HG02623 (cell line): ENCODE results near the gene IVD.

Source experiments
- ATAC-seq: cut with Tn5 transposase; IDR thresholded peaks from one replicate; pipeline ENCODE4 v1.9.1; 2021; ENCODE audit warnings: moderate library complexity; ENCODE audit not compliant: unreplicated experiment

The IVD gene

GRCh38 chr15:40372981-40373380 is 32.6 kb upstream of the IVD start:
- no peak for ATAC-seq

- no peak for ATAC-seq
These were observed 28.0 kb upstream of the IVD start for GRCh38 chr15:40377606-40378005.

GRCh38 chr15:40379374-40379773 is 26.2 kb upstream of the IVD start:
- no peak for ATAC-seq

DNA sequence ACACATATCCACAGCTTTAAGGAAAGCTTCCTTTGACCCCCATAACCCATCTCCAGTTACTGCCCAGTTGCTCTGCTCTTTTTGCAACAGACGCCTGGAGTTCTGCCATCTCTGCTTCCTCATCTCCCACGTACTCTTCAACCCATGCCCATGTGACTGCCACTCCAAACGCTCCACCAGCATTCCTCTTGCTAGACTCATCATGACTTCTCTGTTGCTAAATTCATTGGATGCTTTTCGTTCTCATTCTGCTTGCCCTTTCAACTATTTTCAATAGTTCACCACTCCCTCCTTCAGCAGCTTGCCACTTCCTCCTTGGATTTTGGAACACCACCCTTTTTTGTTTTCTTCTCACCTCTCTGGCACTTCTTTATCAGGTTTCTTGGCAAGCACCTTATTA is 25.7 kb upstream of the IVD start:
- ATAC-seq, result no peak

DNA sequence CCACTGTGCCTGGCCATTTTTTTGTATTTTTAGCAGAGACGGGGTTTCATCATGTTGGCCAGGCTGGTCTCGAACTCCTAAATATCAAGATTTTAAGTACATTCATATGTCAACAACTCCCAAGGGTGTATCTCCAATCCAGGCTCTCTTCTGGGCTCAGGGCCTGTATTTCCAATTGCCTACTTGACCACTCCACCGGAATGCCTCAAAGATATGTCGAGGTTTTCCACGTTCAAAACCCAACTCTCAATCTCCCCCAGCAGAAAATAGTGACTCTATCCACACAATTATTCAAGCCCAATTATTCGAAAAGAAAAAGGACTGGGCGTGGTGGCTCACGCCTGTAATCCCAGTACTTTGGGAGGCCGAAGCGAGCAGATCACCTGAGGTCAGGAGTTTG is 25.0 kb upstream of the IVD start:
- ATAC-seq, result no peak

DNA sequence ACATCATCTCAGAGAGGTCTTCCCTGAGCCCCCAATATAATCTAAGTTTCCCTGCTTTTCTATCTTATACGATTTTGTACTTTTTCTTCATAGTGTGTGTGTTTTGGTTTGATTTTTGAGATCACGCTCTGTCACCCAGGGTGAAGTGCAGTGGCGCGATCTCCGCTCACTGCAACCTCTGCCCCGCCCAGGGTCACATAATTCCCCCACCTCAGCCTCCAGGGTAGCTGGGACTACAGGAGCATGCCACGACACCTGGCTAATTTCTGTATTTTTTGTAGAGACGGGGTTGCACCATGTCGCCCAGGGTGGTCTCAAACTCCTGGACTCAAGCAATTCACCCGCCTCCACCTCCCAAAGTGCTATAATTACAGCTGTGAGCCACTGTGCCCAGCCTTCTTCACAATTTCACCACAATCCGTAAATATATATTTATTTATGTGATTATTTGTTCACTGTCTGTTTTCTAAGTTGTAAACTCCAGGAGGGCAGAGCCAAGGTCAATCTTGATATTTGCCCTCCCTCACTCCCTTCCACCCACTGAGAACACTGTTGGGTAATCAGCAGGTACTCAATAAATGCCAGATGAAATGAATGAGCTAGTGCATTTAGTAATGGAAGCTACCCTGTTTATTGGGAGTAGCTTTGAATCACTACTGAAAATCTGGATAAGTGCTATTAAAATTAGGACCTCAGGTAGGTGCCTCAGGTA is 23.6 kb upstream of the IVD start:
- ATAC-seq, result no peak

- peak; percentile 95 for ATAC-seq
These were observed 22.8 kb upstream of the IVD start, which contains the start of gene KNSTRN for GRCh38 chr15:40382580-40383456. KNSTRN (plus strand) TSS chr15:40382721; CDS start chr15:40382836, 115 bp downstream.

DNA sequence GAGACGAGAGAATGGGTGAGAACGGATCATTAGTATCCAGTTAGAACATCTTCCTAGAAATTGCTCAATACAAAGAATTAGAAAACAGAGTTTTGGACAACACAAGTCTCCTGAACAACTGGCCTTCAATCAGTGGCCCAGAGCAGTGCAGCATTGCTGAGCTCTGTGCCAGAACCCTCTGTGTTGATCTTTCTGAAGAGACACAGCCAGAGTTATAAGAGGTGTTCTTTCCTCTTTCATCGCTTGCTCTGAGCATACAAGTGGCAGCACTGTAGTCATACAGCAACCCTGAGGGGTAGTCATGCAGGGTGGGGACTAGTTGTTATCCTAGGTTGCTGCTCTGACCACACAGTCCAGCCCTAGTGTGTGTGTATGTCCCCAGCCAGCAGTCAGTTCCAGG is 19.1 kb upstream of the IVD start:
- ATAC-seq, result no peak

- no peak for ATAC-seq
These were observed 16.4 kb upstream of the IVD start for GRCh38 chr15:40388941-40389823.

DNA sequence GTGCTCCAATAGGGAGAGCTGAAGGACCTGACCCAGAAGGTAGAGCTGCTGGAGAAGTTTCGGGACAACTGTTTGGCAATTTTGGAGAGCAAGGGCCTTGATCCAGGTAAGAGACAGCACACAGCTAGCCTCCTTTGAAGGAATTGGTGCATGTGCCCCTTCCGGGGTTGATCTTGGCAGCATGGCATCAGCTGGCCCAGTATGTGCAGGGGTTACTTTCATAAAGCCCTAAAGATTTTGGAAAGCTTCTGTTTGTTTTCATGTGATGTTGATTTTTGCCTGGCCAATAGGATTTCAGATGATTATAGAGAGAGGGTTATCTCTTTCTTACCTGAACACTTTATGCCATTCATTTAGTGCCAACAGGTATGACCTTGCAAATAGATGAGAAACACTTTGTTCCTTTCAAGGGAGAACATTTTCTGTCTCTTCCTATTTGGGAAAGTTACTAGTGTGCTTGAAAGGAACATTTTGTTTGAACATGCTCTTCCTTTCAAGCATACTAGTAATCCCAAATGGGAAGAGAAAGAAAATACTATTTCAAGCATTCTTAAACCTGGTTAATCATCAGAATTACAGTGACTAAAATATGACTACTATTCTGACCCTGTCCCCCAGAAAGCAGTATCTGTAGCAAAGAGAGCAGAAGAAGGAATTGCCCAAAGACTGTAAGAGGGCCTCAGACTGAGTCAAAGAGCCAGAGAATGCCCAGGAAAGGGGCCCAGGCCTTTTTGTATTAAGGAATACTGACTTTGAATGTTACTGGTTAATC is 15.6 kb upstream of the IVD start:
- ATAC-seq, result no peak

- ATAC-seq, result no peak
These were observed 12.3 kb upstream of the IVD start for GRCh38 chr15:40392986-40393948.

- ATAC-seq, result no peak
These were observed 7.7 kb upstream of the IVD start for GRCh38 chr15:40397688-40398412.

DNA sequence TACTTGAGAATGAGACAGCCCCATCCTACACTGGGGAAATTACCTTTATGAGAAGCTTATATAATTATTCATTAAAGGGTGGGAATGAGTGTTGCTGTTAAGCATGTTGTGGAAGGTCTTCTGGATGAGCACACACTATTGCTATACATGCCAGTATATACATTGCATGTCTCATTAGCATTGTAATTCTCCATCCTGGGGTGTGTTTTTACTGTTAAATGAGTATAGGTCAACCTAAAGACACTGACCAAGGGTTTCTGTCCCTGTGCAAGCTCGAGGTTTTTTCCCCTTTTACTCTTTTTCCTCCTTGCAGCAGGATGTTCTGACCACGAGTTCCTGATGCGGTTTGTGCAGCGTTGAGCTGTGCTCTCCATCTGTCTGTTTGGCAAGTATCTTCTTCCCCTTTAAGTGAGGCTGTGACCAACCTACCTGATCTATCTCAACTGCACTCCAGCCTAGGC is 7.2 kb upstream of the IVD start:
- no peak for ATAC-seq

- ATAC-seq, result no peak
These were observed 6.2 kb upstream of the IVD start for GRCh38 chr15:40399370-40399769.

DNA sequence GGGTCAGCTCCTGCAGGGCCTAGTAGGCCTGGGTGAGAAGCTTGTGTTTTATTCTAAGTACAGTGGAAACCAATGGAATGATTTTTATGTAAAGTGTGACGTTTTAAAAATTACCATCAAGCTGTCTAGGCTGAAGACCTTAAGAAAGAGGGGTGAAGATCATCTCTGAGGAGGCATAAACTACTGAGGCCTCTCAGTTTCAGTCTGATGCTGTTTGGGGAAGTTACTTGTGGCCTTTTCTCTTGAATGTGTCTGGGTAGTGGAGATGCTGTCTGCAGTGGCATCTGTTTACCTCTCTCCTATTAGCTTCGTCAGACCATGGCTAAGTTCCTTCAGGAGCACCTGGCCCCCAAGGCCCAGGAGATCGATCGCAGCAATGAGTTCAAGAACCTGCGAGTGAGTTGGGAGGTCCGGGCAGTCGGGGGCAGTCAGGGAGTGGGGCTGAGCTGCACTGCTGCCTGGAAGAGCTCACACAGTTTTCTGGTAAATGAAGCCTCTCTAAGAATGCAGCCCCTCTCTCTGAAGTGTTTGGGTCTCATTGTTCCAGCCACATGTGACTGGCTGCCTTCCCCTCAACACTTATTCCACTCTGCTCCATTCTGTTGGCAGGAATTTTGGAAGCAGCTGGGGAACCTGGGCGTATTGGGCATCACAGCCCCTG is 1.9 kb downstream of the IVD start:
- peak; percentile 60 for ATAC-seq

DNA sequence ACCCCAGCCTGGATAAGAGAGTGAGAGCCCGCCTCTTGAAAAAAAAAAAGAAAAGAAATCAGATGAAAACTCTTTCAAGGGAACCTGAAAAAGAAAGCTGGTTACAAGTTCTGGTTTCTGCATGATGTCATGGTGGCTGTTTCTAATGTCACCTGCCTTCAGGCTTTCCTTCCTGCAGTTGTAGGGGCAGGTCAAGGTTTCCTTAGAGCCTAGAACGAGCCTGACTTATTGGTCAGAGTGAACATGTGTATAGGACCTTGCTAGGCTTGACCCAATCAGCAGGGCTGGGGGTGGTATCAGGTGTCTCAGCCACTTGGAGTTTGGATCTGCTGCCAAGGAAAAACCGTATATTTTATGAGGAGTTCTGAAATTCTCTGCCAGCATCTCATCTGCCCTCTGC is 3.8 kb downstream of the IVD start:
- ATAC-seq, result no peak

GRCh38 chr15:40410476-40410875 is 4.9 kb downstream of the IVD start:
- no peak for ATAC-seq
